ENCODE measurements around the gene DENND1A.

Gene DENND1A

DNA sequence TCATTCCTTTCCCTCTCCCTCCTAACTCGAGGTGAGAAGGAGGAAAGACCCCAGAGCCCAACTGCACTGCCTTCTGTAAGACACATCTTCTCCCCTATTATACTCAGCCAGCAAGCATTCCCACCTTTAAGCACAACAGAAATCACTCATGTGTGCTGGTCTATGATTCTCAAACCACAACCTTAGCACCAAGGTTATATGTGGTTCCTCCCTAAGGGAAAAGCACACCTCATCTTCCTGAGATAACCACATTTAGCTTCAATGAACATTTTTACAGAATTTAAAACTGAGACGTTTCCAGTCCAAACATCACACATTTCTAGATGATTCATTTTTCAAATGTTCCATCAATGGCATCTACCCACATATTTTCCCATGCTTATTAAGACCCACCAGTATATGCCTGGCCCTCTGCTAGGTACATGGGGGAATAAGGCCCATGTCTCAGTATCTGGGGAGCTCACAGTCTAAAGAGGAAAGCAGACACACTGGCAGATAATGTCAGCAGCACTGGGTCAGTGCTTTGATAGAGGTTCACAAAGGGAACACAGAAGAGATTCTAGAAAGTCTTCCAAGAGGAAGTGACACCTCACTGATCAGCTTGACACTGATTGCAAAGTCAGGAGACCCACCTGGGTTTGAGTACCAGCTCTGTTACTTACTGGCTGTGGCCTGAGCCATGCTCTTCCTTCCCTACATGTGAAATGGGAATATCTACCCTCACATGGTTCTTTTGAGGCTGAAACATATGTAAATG, 245.4 kb downstream of the DENND1A start:
- no peak for DNase-seq (ENCODE audit: low read depth in 2 of 2)

DNA sequence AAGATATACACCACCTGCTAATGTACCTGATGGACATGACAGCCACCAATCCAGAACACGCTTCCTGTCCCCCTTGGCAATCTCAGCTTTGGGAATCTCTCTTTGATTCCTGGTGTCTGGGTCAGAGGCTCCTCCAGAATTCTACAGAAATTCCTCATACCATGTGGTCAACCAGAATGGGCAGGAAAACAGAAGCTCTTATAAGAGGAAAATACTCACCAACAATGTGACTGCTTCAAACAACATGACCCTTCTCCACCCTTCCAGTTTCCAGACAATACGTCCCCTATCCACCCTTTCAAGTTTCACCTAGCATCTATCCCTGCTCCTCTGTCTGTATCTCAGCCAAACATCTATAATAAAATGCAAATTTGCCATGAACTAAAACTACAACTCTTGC, 247.2 kb downstream of the DENND1A start:
- no peak for DNase-seq (ENCODE audit: low read depth in 2 of 2)

DNA sequence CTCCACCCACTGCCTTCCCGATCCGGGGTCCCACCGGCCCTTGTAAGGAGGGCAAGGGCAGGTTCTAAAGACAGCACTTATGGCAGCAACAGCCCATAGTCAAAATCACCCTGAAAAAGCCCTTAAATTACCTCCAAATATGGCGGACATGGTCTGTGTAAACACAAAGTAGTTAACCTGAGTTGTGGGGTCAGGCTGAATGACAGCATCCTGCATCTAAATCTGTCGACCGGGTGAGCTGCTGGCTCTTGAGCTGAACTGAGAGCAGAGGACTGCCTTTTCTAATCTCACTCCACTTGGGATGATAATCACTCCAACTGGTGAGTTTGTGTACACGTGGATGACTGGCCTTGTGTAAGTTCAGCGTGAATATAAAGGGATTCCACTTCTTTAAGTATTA, 249.6 kb downstream of the DENND1A start:
- no peak for DNase-seq (ENCODE audit: low read depth in 2 of 2)

DNA sequence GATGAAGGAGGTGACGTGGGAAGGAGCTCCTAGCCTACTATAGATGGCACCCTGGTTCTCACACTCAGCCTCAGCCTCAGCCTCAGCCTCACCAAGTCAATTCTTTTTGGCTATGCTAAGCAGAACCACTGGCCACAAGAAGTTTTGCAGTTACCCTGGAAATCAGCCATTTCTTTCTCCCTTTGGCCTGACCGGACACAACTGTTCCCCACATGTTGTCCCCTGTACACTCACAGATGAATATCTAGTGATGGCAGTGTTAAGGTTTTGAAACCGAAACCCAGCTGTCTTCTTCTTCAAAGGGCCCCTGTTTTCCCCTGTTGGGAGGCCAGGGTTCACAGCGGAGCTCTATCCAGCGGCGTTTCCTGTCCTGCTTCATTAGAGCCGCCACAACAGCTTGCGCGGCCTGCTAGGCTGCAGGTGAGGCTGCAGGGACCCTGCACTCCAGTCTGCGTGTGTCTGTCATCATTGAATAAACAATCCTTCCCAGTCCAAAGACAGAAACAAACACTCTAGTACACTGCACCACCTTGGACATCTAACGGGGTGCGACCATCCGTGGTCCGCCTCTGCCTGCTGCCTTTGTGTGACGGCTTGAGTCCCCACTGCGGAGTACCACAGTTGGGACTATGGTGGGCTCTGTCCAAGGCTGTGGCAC, 250.5 kb downstream of the DENND1A start:
- no peak for DNase-seq (ENCODE audit: low read depth in 2 of 2)

DNA sequence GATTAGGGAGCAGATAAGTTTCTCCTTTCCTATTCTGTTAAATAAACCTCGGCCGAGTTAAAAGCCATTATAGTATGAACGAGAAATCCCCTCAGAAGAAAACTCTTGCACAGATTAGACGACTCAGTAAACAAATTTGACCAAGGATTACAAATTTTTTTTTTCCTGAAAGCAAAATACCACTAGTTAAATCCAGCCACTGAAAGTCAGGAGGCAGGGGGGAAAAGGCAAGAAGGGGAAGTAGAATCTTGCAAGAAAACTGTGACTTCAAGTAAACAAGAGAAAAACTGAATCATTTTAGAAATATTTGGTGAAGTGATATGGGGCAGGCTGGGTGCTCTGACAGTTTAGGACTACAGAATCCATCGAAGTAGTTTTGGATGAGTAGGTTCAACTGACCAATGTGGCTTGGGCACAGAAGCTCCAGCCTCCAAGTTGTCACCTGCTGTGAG, 251.0 kb downstream of the DENND1A start:
- DNase-seq (ENCODE audit: low read depth in 2 of 2) = no peak

DNA sequence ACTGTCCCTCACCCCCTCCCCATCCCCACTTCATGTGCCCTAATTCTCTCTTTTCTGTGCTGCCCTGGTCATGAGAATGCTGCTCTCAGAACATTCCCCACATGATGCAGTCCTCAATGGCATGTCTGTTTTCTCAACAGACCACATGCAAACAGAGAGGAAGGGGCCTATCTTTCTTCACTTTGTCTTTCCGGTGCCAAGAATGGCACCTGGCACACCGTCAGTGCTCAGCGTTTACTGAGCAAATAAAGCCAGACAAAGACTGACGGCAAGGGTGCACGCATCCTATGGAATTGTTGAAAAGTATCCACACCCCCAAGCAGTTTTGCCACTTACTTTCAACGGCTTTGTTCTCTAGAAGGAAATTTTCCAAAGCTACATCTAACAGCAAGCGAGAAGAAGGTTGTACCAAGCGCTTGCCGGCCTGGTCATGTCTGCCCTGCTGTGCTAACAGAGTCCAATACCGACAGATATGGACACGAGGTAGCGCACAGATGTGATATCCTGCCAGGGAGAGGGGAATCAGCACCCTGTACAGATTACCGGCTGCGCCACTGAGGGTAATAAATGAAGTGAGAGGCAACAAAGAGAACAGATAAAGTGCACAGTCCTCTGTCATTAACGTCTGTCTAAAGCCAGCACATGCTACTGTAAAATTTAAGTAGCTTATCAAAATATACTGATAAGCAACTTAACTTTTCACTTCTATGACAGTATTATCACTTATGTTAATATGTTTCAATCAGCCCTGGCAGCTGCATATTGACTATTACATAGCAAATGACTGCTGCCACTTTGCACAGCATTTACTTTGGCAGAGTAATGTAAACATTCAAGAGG, 251.7 kb downstream of the DENND1A start:
- DNase-seq (ENCODE audit: low read depth in 2 of 2) = no peak

DNA sequence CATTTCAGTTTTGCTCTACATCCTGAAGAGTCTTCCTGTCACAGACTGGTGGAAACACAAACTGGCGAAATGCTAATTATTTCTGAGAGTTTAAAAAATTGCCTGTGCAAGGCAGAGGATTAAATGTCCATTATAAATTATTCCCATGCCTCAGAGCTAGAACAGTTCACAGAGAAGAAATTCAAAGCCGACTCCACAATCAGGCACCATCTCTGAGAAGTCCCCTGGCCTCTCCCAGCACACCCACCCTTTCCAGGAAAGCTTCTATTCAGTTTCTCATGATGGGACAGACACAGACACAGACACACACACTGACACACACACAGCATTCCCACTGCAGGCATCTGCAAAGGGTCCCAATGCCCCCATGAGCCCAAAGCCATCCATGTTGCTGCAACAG, 253.1 kb downstream of the DENND1A start:
- DNase-seq (ENCODE audit: low read depth in 2 of 2) = no peak

DNA sequence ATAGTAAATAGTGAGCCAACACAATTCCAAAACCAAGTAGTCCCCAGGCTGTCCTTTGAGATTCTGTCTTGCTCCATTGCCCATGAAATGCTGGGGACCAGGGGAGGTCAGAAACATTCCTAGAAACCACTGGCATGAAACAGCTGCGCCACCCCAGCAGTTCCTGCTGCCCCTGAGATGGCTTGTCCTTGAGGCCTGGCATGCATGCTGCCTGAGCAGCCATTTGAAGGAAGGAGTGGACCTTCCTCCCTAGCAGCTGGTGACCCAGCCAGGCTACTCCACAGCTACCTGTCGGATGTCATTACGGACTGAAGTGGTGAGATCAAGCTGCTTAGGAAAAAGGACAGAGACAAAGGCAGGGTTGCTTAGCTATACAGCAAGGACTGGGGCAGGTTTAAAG, 260.6 kb downstream of the DENND1A start:
- no peak for DNase-seq (ENCODE audit: low read depth in 2 of 2)

DNA sequence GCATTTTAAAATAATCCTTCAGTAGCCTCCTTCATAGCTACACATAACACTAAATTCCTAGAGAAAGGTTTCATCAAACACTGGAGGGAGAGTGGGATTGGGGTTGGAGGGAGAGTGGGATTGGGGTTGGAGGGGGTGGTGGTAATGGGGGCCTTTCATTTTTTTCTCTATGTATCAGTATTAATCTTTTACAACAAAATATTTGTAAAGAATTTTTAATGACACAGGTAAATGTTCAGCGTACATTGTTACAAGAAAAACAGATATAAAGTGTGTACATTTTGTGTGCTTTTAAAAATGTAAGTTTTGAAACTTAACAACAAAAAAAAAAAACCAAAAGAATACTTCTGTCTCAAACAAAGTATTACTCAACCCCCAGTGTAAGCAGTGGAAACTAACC, 266.4 kb downstream of the DENND1A start:
- no peak for DNase-seq (ENCODE audit: low read depth in 2 of 2)

DNA sequence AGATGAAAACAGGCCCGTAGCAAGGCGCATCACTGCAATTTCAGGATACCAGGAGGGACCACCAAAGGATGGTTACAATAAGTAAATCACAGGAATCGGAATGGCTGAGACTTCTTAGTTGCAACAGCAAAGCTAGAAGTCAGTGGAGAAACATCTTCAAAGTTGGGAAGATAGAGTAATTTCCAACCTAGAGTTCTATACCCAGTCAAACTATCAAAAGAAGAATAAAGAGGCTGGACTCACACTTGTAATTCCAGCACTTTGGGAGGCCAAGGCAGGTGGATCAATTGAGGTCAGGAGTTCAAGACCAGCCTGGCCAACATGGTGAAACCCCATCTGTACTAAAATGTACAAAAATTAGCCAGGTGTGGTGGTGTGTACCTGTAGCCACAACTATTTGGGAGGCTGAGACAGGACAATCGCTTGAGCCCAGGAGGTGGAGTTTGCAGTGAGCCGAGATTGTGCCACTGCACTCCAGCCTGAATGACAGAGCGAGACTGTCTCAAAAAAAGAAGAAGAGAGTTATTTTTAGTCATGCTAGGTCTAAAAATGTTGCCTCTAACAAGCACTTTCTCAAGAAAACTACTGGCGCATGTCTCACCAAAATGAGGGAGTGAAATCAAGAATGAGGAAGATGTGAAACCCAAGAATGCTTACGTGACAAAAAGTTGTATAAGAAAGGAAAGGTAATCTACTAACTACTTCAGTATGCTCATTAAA, 267.7 kb downstream of the DENND1A start:
- DNase-seq (ENCODE audit: low read depth in 2 of 2) = no peak

DNA sequence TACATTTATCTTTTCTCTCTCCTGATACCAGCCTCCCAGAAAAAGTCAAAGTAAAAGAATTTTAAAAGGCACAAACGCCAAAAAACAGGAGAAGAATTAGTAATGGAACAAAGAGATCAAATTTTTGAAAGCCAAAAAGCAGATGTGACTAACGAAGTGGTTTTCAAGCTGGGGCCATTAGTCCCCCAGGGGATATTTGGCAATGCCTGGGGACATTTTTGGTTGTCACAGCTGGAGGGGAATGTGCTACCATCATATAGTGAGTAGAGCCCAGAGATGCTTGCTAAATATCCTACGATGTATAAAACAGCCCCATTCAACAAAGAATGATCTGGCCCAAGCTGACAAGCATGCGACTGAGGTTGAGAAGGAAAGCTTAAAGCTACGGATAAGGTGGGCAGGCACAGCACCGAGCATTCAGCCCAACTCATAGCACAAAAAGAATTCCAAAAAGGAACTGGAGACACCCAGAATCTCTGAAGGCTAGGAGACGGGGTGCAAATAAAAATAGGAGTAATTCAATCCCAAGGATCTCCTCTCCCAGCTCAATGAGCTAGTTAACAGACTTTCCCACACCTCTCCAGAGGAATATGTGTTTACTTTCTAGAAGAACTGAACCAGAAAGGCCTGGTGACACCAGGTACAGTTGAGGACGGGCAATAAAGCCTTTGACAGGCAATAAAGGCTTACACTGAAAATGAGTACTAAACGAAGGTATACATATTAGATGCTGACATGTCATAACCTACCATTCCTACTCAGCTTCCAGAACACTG, 269.0 kb downstream of the DENND1A start:
- DNase-seq (ENCODE audit: low read depth in 2 of 2) = no peak

DNA sequence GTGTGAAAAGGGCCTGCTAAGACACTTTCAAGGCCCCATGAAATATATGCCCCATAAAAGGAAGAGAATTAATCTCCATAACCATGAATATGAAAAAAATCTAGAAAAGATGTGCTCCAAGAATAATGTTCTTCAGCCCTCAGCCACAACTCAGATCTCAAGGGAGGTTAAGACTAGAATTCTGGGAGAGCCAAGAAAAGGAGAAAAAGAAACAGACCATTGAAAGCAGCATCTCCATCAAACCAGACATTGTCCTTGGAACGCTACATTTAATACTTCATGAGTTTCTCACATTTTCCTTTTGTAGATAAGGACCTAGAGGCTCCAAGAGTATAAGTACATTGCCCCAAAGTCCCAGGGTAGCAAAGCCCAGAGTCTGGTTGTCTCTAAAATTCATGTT, 270.6 kb downstream of the DENND1A start:
- DNase-seq (ENCODE audit: low read depth in 2 of 2) = no peak

DNA sequence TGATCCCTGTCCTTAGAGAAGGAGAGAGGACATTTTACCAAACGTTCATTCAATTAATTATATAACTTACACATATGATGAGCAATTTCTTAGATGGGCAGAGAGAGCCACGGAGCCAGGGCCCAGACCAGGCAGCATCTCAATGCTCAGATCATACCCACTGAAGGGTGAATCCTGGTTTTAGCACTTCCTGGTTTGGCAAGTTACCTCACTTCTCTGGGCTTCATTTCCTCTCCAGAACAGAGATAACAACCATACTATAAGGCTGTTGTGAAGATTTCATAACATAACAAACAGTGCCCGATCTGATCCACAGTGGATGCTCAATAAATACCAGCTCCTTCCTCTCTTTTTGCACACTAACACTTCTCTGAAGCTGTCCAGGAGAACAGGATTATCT, 271.1 kb downstream of the DENND1A start:
- DNase-seq (ENCODE audit: low read depth in 2 of 2) = no peak

DNA sequence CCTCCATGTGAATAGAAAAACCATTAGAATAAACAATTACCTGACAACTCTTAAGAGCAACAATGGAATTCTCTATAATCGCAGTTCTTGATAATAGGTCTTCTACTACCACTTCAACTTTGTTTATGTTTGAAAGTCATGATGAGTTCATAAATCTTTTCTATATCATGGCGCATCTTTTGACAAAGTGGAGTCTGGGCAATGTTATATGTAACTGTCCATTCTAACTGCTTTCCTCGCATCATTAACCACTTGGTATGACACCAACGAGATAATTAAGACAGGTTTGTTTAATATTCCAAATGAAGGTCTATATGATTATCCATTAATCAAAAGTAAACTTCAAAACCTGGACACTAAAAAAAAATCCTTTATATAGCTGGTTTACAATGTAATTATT, 272.0 kb downstream of the DENND1A start:
- no peak for DNase-seq (ENCODE audit: low read depth in 2 of 2)

DNA sequence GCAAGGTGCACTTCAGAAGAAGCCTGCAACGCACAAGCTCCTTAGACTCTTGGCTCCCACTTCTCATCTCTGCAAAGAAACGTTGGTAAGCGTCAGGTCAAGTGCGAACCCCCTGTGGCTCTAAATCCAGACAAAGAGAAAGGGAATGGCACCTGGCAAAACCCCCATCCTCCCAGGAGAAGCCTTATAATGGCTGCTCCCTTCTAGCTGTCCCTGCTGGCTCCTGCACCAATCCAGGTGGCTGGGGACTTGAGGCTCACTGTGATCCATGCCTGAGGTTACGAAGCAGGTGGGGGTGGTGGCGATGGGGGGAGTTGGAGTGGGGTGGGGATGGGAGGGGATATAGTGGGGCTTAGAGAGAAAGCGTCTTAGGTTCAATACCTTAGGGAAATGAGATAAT, 272.8 kb downstream of the DENND1A start:
- DNase-seq (ENCODE audit: low read depth in 2 of 2) = no peak

DNA sequence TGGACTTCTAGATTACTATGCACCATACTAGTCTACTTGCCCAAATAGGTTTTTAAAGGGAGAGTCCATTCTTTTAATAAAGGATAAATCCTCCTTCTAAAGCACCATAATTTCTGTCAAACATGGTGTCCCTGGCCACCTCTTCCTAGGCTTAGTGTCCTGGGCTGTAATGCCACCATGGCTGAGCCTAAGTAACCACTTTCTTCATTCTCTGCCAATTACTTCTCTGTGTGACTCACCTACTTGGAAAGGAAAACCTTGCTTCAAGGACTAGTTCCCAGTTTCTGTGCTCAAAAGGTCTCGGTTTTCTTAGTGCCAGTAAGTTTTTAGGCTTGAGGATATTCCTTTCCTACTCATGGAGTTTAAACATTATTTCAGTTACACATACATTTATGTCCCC, 273.4 kb downstream of the DENND1A start:
- no peak for DNase-seq (ENCODE audit: low read depth in 2 of 2)

DNA sequence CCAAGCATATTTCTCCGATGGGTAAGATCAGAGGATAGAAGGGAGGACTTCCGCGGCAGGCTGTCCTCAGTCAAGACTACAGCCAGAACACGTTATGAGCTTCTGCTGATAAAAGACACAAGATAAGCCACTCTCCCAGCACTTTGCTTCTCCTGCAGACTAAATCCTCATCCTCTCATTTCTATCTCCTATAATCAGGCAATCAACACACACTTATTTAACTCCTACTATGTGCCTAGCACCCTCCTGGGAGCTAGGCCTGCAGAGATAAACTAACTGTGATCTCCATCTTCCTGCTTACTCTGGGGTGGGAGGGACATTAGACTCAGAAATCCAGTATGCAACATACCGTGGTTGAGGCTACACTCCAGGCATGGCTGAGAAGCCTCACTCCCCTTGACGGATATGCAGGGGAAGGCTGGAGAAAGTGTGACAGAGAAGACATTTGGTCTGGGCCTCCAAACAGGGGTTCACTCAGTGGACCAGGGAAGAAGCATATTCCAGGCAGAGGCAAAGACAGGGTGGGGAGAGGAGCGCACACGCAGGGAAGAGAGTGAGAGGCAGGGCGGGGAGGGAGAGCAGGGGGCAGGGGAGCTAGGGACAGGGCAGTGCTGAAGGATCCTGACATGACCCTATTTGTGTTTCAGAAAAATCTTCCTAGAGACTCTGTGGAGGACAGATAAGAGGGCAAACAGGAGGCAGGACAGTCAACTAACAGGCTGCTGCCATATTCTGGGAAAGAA, 274.1 kb downstream of the DENND1A start:
- no peak for DNase-seq (ENCODE audit: low read depth in 2 of 2)

DNA sequence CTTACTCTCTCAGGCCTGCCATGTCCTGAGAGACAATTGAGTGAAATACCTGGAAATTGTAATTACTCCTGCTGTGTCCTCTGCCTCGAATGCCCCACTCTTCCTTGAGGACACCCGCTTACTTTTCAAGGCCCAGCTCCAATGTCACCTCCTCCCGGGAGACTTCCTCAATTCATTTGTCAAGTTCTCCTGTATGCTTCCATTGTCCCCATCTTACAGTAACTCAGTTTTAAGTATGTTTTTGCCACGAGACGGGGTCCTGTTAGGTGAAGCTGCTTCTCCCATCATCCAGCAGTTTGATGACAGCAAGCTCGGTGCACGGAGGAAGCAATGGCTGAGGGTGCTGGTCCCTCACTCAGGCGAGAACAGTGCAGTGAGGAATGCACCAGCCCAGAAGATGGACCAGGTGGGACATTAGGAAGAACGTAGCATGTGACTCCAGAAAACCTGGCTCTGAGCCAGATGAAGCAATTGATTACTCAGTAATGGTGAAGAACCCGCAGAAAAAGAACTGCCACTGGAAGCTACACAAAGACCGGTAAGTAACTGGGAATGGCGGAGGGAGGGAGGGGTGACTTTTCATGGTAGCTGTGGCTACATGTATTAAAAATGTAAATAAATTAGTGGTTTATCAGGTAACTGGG, 274.8 kb downstream of the DENND1A start:
- DNase-seq (ENCODE audit: low read depth in 2 of 2) = no peak

DNA sequence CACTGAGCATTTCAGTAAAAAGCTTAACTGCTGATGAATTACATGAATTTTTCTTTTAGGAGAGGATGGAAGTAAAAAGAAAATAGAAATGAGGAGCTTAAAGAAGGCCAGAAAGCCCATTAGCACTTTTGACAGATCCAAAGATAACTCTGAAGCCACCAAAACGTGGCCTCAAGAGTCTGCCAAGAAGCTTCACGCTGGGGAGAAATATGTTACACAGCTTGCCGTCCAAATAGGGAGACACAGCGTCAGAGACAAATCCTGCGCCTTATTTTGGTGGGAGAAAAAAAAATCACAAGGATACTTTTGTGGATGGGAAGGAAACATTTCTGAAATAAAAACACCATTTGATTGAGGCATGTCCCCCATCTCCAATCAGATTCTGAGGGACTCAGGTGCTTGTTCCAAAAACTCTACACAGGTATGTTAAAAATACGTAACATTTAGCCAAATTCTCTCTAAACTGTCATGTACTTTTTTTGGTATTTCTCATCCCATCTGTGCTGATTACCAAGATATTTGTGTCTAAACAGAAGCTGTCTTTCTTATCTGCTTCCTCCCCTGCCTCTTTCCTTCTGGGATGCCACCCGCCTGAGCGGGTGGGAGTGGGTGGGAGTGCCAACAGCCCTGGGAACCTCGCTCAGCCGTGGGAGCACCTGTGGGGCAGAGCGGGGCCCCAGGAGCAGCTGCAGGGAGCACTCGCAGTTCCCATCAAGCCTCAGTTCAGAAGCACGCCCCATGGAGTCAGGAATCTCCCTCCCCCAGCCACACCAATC, 275.5 kb downstream of the DENND1A start:
- no peak for DNase-seq (ENCODE audit: low read depth in 2 of 2)
